ENCODE results near the gene CCER1. TPM values are rescaled to one million over a fixed set of nuclear protein-coding genes. Genes with fewer than 3 reads are reported as not detected.

CCER1 gene
- total RNA-seq, 6 experiments from 2014 or later = not detected

DNA sequence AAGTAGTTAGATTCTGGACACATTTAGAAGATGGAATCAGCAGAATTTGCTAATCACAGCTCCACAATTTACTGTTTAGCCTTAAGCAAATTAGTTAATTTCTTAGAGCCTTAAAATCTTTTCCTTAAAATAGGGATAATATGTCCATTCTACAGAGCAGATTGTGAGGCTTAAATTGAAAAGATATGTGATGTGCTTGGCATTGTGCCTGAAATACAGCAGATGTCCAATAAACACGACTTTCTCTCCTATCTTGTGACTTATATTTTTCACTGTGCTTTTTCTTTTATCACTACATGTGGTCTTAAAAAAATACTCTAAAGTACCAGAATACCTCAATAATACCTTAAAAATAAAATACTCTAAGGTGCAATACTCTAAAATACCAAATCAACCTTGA lies 30.6 kb downstream of the CCER1 start:
- no peak for DNase-seq
- H3K27ac Mint-ChIP-seq = no peak overlapping the region

DNA sequence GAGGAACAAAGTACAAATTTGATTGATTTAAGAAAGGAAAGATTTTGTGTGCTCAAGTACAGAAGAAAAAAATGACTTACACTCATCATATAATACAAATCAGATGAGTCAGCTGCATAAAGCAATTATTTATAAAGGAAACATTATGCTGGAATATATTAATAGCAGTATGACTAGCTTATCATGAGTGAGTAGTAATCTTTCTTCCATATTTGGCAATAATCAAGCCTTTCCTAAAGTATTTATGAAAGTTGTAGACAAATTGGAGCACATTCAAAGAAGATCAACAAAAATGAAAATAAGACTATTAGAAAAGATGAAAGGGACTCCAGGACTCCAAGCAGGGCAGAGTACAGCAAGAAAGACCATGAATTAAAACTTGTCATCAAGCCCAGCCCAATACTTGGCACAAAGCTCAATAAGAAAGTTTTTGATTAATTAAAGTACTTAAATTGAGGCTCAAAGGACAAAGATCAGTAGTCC lies 32.8 kb downstream of the CCER1 start:
- Mint-ChIP-seq H3K9me3 (no peaks in the 10 kb centered on the region), H3K4me3 (no peak overlapping the region), H3K4me1 (ENCODE audit: low read depth) (peaks cover 8% of the 10 kb centered on the region; the same call in 1 of the 2 replicates), H3K27ac (no peak overlapping the region), H3K27me3 (ENCODE audit: insufficient read depth) (peaks cover 3% of the 10 kb centered on the region), H3K36me3 (ENCODE audit: low read depth) (no peaks in the 10 kb centered on the region)
- DNase-seq = no peak
- TF ChIP-seq, protein P1, sequence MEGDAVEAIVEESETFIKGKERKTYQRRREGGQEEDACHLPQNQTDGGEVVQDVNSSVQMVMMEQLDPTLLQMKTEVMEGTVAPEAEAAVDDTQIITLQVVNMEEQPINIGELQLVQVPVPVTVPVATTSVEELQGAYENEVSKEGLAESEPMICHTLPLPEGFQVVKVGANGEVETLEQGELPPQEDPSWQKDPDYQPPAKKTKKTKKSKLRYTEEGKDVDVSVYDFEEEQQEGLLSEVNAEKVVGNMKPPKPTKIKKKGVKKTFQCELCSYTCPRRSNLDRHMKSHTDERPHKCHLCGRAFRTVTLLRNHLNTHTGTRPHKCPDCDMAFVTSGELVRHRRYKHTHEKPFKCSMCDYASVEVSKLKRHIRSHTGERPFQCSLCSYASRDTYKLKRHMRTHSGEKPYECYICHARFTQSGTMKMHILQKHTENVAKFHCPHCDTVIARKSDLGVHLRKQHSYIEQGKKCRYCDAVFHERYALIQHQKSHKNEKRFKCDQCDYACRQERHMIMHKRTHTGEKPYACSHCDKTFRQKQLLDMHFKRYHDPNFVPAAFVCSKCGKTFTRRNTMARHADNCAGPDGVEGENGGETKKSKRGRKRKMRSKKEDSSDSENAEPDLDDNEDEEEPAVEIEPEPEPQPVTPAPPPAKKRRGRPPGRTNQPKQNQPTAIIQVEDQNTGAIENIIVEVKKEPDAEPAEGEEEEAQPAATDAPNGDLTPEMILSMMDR (IDR thresholded peaks at IDR 0.05) = no peak

More for the DNA sequence above, 30.6 kb downstream of the CCER1 start:
- peaks cover 1% of the 10 kb centered on the region; the same call in 1 of the 2 replicates for H3K27me3 Mint-ChIP-seq (ENCODE audit: insufficient read depth)
- peaks cover 8% of the 10 kb centered on the region; the same call in 1 of the 2 replicates for H3K4me1 Mint-ChIP-seq (ENCODE audit: low read depth)
- no peak overlapping the region for H3K4me3 Mint-ChIP-seq
- H3K36me3 Mint-ChIP-seq (ENCODE audit: low read depth) = no peaks in the 10 kb centered on the region
- TF ChIP-seq, protein P1 (IDR thresholded peaks at IDR 0.05) = no peak
- H3K9me3 Mint-ChIP-seq = peaks cover 7% of the 10 kb centered on the region

DNA sequence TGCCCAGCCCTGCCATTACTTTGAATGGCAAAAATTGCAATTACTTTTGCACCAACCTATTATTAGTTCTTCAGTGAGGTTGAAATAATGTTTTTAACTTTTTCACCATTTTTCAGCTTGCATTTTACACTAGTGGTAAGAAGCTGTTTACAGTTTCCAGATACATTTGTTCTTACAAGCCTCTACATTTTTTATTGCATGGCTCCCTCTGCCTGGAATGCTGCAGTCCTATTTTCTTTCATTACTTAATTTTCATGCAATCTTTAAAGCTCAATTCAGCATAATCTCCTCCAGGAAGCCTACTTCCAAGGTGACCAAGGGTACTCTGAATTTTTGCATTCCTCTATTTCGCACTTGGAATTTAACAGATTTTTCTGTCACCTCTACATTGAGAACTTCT lies 33.4 kb downstream of the CCER1 start:
- Mint-ChIP-seq H3K4me3 (no peak overlapping the region), H3K4me1 (ENCODE audit: low read depth) (peaks cover 8% of the 10 kb centered on the region; the same call in 1 of the 2 replicates), H3K27ac (no peak overlapping the region), H3K27me3 (ENCODE audit: insufficient read depth) (peaks cover 3% of the 10 kb centered on the region), H3K9me3 (no peaks in the 10 kb centered on the region), H3K36me3 (ENCODE audit: low read depth) (no peaks in the 10 kb centered on the region)
- no peak for DNase-seq
- TF ChIP-seq, protein P1 (IDR thresholded peaks at IDR 0.05) = no peak

DNA sequence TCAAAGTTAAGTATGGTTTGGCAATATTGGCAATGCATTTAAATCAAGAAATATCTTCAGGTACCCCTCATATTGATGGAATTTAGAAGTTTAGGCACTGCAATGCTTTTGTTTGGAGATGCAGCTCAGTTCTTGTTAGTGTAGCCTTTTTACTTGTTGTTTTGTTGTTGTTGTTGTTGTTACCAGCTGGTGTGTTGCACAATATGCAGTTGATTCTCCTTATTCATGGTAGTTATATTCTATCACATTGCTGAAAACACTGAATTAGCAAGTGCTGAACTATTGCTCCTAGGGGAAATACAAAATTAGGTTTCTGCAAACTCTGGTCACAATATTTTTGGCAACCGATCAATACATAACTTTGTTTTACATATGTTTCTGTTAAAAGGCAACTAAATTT lies 34.8 kb downstream of the CCER1 start:
- peaks cover 8% of the 10 kb centered on the region; the same call in 1 of the 2 replicates for H3K4me1 Mint-ChIP-seq (ENCODE audit: low read depth)
- TF ChIP-seq, protein P1 (IDR thresholded peaks at IDR 0.05) = no peak
- no peaks in the 10 kb centered on the region for H3K9me3 Mint-ChIP-seq
- no peak overlapping the region for H3K4me3 Mint-ChIP-seq
- H3K36me3 Mint-ChIP-seq (ENCODE audit: low read depth) = no peaks in the 10 kb centered on the region
- no peak for DNase-seq
- H3K27ac Mint-ChIP-seq = no peak overlapping the region
- peaks cover 3% of the 10 kb centered on the region for H3K27me3 Mint-ChIP-seq (ENCODE audit: insufficient read depth)

DNA sequence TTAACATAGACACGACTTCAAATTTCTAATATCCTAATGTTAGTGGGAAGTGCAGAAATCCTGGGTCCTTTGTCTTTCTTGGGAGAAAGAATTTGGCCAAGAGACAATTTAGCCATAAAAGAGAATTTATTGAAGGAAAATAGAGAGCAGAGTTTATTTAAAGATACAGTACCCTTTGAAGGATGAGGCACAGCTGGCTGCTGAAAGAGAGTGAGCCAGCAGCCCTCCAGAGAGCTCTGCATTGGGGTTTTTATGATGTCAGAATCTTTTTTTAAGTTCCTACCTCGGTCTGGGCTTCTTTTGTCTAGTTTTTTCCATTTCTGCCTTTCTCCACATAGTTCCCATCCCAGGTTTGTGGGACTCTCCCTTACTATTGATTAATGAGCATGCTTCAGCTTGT lies 37.5 kb downstream of the CCER1 start:
- no peak for DNase-seq
- H3K9me3 Mint-ChIP-seq = no peaks in the 10 kb centered on the region
- H3K4me3 Mint-ChIP-seq = no peak overlapping the region
- H3K4me1 Mint-ChIP-seq (ENCODE audit: low read depth) = peaks cover 7% of the 10 kb centered on the region; the same call in 1 of the 2 replicates
- H3K36me3 Mint-ChIP-seq (ENCODE audit: low read depth) = no peaks in the 10 kb centered on the region
- TF ChIP-seq, protein P1 (IDR thresholded peaks at IDR 0.05) = no peak
- H3K27me3 Mint-ChIP-seq (ENCODE audit: insufficient read depth) = peaks cover 2% of the 10 kb centered on the region
- no peak overlapping the region for H3K27ac Mint-ChIP-seq

All from HFFc6 (cell line).